G401 (cell line): ENCODE data around the gene TIGD3. TPM values are rescaled to one million over a fixed set of nuclear protein-coding genes. Genes with fewer than 3 reads are reported as not detected.
A peak's percentile ranks its signal among the peaks of the same experiment; 100 is the strongest.
"Not testable (repeated sequence)": the region's sequence is repeated elsewhere in the genome, so short reads cannot be mapped to it uniquely, and the experiment has no call there.

Experiments used
- DNase-seq: peaks from one replicate; pipeline ENCODE4 v3.0.0-alpha.2; 2015; ENCODE audit warnings: low spot score
- in situ Hi-C: cut with HindIII; loops from 2 replicates; pipeline ENCODE4 v1.10.0; 2016; ENCODE audit warnings: low sequenced_read_pairs, mixed read lengths
- total RNA-seq: library from RNA; depleted of rRNA; stranded (reverse); fragments of >200 nt; shearing (Covaris generic); gene quantifications from 2 replicates; pipeline ENCODE4 v1.2.3, GENCODE V29; 2014

Gene TIGD3
- total RNA-seq, 1 experiment from 2014 or later, result 1.9 TPM

GRCh38 chr11:65321828-65322485 lies 32.6 kb upstream of the TIGD3 start:
- DNase-seq, result no peak
- in situ Hi-C loops, result no loop called here

GRCh38 chr11:65323813-65324212 lies 30.7 kb upstream of the TIGD3 start:
- DNase-seq, result no peak
- in situ Hi-C loops, result no loop called here

GRCh38 chr11:65325435-65325834 lies 29.1 kb upstream of the TIGD3 start:
- DNase-seq, result no peak
- in situ Hi-C loops, result no loop called here

- in situ Hi-C loops, result no loop called here
- no peak for DNase-seq
Observed at GRCh38 chr11:65327021-65327420, 27.5 kb upstream of the TIGD3 start.

GRCh38 chr11:65329478-65329877 lies 25.1 kb upstream of the TIGD3 start:
- DNase-seq, result no peak
- in situ Hi-C loops, result no loop called here

- DNase-seq, result peak; percentile 92
- in situ Hi-C loops, result no loop called here
Observed at GRCh38 chr11:65329944-65330403, 24.6 kb upstream of the TIGD3 start.

GRCh38 chr11:65330544-65330943 lies 24.0 kb upstream of the TIGD3 start:
- no peak for DNase-seq
- in situ Hi-C loops, result no loop called here

GRCh38 chr11:65332591-65332990 lies 22.0 kb upstream of the TIGD3 start:
- in situ Hi-C loops, DNase-seq: not testable (repeated sequence)

GRCh38 chr11:65334696-65335295 lies 19.8 kb upstream of the TIGD3 start:
- no peak for DNase-seq
- in situ Hi-C loops, result no loop called here

- in situ Hi-C loops, result no loop called here
- no peak for DNase-seq
Observed at GRCh38 chr11:65338676-65339075, 15.9 kb upstream of the TIGD3 start.

GRCh38 chr11:65340226-65340625 lies 14.3 kb upstream of the TIGD3 start:
- in situ Hi-C loops, result no loop called here
- DNase-seq, result no peak

- in situ Hi-C loops, result no loop called here
- no peak for DNase-seq
Observed at GRCh38 chr11:65341856-65342255, 12.7 kb upstream of the TIGD3 start.

- in situ Hi-C loops, result loop anchor here (25.0 kb wide), 1 partner anchor 161 kb away; no protein-coding TSS in a partner anchor
- DNase-seq, result no peak
Observed at GRCh38 chr11:65351511-65351910, 3.0 kb upstream of the TIGD3 start.

- in situ Hi-C loops, result loop anchor here (25.0 kb wide), 1 partner anchor 160 kb away; no protein-coding TSS in a partner anchor
- DNase-seq, result peak; percentile 29
Observed at GRCh38 chr11:65352783-65353182, 1.8 kb upstream of the TIGD3 start.

- no peak for DNase-seq
Observed at GRCh38 chr11:65353376-65353775, 1.2 kb upstream of the TIGD3 start.

GRCh38 chr11:65353900-65354264 lies 669 bp upstream of the TIGD3 start:
- in situ Hi-C loops, result loop anchor here (25.0 kb wide), 1 partner anchor 158 kb away; no protein-coding TSS in a partner anchor
- peak; percentile 72 for DNase-seq

More at GRCh38 chr11:65353376-65353775, 1.2 kb upstream of the TIGD3 start:
- in situ Hi-C loops, result loop anchor here (25.0 kb wide), 1 partner anchor 159 kb away; no protein-coding TSS in a partner anchor

- in situ Hi-C loops, result loop anchor here (25.0 kb wide), 1 partner anchor 157 kb away; no protein-coding TSS in a partner anchor
- peak; percentile 53 for DNase-seq
Observed at GRCh38 chr11:65355013-65355775, 643 bp downstream of the TIGD3 start.

- in situ Hi-C loops, result loop anchor here (25.0 kb wide), 1 partner anchor 156 kb away; no protein-coding TSS in a partner anchor
- DNase-seq, result peak; percentile 63
Observed at GRCh38 chr11:65355776-65356393, 1.3 kb downstream of the TIGD3 start.

- in situ Hi-C loops, result loop anchor here (25.0 kb wide), 1 partner anchor 156 kb away; no protein-coding TSS in a partner anchor
- DNase-seq, result peak; percentile 92
Observed at GRCh38 chr11:65356394-65356972, 1.9 kb downstream of the TIGD3 start.
